Measurements from ENCODE around the gene PLA2G2C. TPM values are rescaled to one million over a fixed set of nuclear protein-coding genes. Genes with fewer than 3 reads are reported as not detected.

Gene PLA2G2C
- total RNA-seq, 1 donor from 2014 or later, result 0.28 TPM

DNA sequence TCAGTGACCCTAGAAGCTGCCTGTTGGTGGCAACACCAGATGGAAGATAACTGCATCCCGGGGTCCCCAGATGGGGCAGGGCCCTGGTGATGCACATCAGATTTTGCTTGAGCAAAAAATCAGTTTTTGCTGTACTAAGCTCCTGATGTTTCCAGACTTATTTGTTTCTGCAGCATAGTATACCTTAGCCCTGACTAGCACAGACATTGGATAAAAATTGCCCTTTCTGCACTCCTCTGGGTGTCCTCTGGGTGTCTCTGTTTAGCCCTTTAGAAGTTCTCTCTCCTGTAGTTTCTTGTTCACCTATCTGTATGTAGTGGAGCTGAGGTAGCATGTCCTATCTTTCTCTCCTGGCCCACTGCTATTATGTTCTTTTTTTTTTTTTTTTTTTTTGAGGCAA is 30.3 kb upstream of the PLA2G2C start:
- H3K4me3 Mint-ChIP-seq, result no peak overlapping the region
- intact Hi-C loops (cut with micrococcal nuclease), result loop anchor here (10.0 kb wide), 1 partner anchor 158 kb away; no protein-coding TSS in a partner anchor
- peaks cover 36% of the 10 kb centered on the region for H3K27me3 Mint-ChIP-seq

DNA sequence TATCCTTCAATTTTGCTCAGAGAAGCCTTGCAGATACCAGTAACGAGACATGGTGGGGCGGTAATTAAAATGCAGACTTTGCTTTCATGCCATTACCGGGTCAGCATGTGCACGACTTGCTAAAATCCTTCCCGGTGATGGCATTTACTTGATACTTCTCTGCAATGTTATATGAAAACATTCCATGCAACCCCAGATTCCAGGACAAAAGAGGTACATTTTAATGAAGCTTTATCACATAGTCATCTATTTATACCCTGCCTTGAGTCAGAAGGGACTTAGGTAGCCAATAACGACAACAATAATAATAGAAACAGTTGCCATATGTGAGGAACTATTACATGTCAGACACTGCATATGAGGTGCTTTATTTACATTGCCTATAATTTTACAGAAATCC is 29.4 kb upstream of the PLA2G2C start:
- no peak overlapping the region for H3K4me3 Mint-ChIP-seq
- H3K27ac Mint-ChIP-seq, result no peak overlapping the region
- peaks cover 6% of the 10 kb centered on the region for H3K4me1 Mint-ChIP-seq
- peaks cover 38% of the 10 kb centered on the region for H3K27me3 Mint-ChIP-seq
- intact Hi-C loops (cut with micrococcal nuclease), result loop anchor here (10.0 kb wide), 1 partner anchor 159 kb away; no protein-coding TSS in a partner anchor
- no peaks in the 10 kb centered on the region for H3K36me3 Mint-ChIP-seq (ENCODE audit: low read depth)
- DNase-seq, result no peak
- H3K9me3 Mint-ChIP-seq, result no peaks in the 10 kb centered on the region

More for the DNA sequence above, 30.3 kb upstream of the PLA2G2C start:
- peaks cover 4% of the 10 kb centered on the region for H3K4me1 Mint-ChIP-seq
- no peaks in the 10 kb centered on the region for H3K36me3 Mint-ChIP-seq (ENCODE audit: low read depth)
- no peak overlapping the region for H3K27ac Mint-ChIP-seq
- DNase-seq, result peak; percentile 68
- H3K9me3 Mint-ChIP-seq, result no peaks in the 10 kb centered on the region

DNA sequence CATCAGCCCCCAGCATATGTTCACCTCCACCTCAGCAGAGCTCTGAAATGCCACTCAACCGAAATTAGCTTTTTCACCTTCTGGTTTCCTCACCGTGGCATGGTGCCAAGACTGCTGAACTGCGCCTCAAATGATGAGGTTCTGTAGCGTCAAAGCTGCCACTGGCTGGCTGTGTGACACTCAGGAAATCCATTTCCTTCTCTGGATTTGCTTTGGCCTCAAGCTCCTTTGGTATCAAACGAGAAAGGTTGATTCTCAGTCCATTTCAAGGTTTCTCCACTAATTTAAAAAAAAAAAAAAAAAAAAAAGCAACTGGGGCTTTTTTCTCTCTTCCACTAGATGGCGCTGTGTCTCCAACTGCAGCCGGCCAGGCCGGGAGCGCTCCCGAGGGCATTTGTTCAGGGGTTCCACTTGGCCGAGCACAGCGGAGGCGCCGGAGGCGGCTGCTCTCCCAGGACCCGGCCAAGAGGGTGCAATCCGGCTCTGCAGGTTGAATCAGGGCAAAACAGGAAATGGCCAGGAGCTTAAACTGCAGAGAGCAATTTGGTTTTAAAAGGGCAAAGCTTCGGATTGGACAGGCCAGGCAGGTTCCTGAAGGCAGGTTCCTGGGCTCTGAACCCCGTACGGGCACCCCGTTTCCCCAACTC is 26.5 kb upstream of the PLA2G2C start:
- peak; percentile 84 for DNase-seq
- H3K36me3 Mint-ChIP-seq (ENCODE audit: low read depth), result no peaks in the 10 kb centered on the region
- H3K4me3 Mint-ChIP-seq, result no peak overlapping the region
- H3K4me1 Mint-ChIP-seq, result peaks cover 6% of the 10 kb centered on the region
- peaks cover 45% of the 10 kb centered on the region for H3K27me3 Mint-ChIP-seq
- no peaks in the 10 kb centered on the region for H3K9me3 Mint-ChIP-seq
- intact Hi-C loops (cut with micrococcal nuclease), result loop anchor here (1.0 to 10.0 kb wide), 3 partner anchors 162 to 281 kb away; no protein-coding TSS in a partner anchor
- H3K27ac Mint-ChIP-seq, result no peak overlapping the region

DNA sequence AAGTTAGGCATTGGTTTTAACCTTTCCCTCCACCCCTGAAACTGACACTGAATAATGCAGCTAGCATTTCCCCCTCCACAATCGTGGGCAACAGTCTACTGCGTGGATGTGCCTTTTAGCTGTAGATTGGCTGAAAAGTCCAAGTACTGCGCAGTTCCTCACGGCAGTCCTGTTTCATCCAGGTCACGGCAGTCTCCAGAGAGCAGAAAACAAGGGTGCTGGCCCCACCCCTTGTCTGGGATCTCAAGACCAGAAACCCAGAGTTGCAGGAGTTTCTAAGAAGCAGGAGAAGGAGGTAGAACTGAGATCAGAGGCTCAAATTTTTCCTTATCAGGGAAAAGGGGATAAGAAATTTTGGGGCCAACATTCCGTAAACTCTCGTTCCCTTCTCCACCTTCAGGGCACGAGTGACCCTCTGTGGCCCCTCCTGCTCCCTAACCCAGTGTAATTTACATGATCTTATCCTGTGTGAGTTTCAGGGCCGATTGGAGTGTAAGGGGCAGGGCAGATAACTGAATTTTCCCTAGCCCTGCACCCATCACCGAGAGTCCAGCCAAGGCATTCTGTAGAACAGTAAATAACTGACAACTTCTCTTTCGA is 25.9 kb upstream of the PLA2G2C start:
- no peak overlapping the region for H3K4me3 Mint-ChIP-seq
- no peaks in the 10 kb centered on the region for H3K9me3 Mint-ChIP-seq
- intact Hi-C loops (cut with micrococcal nuclease), result loop anchor here (5.0 to 10.0 kb wide), 2 partner anchors 163 to 215 kb away; no protein-coding TSS in a partner anchor
- H3K36me3 Mint-ChIP-seq (ENCODE audit: low read depth), result no peaks in the 10 kb centered on the region
- no peak overlapping the region for H3K27ac Mint-ChIP-seq
- H3K27me3 Mint-ChIP-seq, result peaks cover 43% of the 10 kb centered on the region
- DNase-seq, result no peak
- H3K4me1 Mint-ChIP-seq, result peaks cover 6% of the 10 kb centered on the region

DNA sequence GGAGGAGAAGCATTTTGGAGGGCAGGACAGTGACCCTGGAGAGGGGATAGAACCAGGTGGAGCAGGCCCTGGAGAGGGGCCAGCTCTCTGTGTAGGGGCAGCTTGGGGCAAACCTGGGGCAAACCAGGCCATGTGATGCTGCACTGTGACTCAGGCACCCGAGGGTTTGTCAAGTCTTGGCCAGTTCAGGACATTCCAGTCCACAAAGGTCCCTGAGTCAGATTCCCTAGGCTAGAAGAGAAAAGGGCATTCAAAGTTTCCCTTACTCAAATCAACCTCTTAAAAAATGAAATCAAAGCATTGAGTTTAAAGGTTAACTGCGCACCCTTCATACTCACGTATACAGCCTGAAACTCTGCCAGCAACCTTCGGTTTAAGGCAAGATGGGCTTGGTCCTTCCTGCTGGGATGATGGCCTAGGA is 25.2 kb upstream of the PLA2G2C start:
- H3K36me3 Mint-ChIP-seq (ENCODE audit: low read depth), result no peaks in the 10 kb centered on the region

DNA sequence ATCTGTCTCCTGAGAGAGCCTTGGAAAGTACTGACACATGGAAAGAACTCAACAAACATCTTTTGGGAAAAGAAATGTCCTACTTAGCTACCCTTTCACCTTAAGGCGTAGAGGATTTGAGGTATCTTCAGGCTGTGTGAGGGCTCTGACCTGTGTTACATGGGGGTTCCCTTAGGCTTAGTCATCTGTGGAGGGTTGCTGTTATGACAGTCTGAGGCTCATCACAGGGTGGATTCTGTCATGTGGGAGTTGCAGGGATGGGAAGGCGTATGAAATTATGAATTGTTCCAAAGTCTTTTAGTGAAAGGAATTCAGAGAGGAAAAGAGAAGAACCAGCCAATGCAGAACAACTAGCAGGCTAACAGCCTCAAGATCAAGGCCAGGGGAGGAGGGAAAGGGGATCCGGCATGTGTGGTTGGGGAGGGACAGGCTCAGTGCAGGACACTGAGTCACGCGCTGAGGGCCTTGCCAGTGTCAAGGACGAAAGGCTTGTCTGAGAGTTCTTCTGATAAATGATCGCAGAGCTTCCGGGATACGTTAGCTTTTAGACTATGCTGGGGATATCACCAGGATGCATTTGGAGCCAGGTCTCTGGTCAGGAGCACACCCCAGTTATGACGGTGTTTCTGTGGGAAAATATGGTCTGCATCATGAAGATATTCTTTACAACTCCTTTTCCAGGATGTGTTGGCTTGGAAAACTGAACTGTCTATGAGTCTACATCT is 24.6 kb upstream of the PLA2G2C start:
- no peak for DNase-seq
- Mint-ChIP-seq H3K36me3 (ENCODE audit: low read depth) (no peaks in the 10 kb centered on the region), H3K4me3 (no peak overlapping the region), H3K9me3 (no peaks in the 10 kb centered on the region), H3K27me3 (peaks cover 38% of the 10 kb centered on the region), H3K4me1 (peaks cover 6% of the 10 kb centered on the region), H3K27ac (no peak overlapping the region)
- intact Hi-C loops (cut with micrococcal nuclease), result loop anchor here (5.0 to 10.0 kb wide), 2 partner anchors 164 to 216 kb away; no protein-coding TSS in a partner anchor

More for the DNA sequence above, 25.2 kb upstream of the PLA2G2C start:
- H3K9me3 Mint-ChIP-seq, result no peaks in the 10 kb centered on the region
- no peak for DNase-seq
- H3K27me3 Mint-ChIP-seq, result peaks cover 42% of the 10 kb centered on the region
- no peak overlapping the region for H3K27ac Mint-ChIP-seq
- H3K4me1 Mint-ChIP-seq, result peaks cover 6% of the 10 kb centered on the region
- no peak overlapping the region for H3K4me3 Mint-ChIP-seq
- intact Hi-C loops (cut with micrococcal nuclease), result loop anchor here (5.0 to 10.0 kb wide), 2 partner anchors 163 to 216 kb away; no protein-coding TSS in a partner anchor

DNA sequence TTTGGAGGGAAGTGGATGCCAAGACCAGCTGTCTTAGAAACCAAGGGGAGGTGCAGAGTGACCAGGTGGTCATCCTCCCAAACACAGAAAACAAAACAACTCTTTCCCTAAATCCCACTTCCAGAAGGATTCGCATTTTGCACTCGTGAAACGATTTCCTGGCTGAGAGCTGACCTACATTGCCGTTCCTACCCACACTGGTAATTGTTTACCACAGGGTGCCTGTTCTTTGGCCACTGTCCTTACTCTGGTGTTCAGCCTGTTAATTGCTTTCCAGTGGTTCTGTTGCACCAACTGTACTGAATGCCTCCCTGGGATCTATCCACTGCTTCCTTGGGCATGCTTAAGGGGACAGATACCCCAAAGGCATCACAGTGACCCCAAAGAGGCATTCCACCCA is 23.2 kb upstream of the PLA2G2C start:
- peaks cover 6% of the 10 kb centered on the region for H3K4me1 Mint-ChIP-seq

DNA sequence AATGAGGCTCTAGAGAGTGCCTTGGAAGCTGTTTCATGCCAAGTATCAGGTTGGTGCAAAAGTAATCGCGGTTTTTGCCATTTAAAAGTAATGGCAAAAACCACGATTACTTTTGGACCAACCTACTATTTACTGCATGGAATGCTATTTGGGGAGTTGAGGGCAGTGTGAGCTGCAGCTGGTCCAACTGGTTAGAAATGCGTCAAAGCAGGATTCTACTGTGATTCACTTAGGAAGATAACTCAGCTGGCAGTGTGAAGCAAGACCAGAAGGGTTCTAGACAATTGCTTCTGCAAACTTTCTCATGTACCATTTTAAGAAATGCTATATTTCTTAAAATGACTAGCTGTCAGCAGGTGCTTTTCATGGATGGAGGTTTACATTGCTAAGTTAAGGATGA is 21.2 kb upstream of the PLA2G2C start:
- H3K27ac Mint-ChIP-seq, result no peak overlapping the region
- H3K36me3 Mint-ChIP-seq (ENCODE audit: low read depth), result no peaks in the 10 kb centered on the region
- H3K9me3 Mint-ChIP-seq, result no peaks in the 10 kb centered on the region
- no peak for DNase-seq
- H3K4me1 Mint-ChIP-seq, result peaks cover 4% of the 10 kb centered on the region
- H3K4me3 Mint-ChIP-seq, result no peak overlapping the region
- intact Hi-C loops (cut with micrococcal nuclease), result no loop called here
- H3K27me3 Mint-ChIP-seq, result peaks cover 22% of the 10 kb centered on the region

More for the DNA sequence above, 23.2 kb upstream of the PLA2G2C start:
- Mint-ChIP-seq H3K27ac (no peak overlapping the region), H3K27me3 (peaks cover 28% of the 10 kb centered on the region), H3K4me3 (no peak overlapping the region), H3K36me3 (ENCODE audit: low read depth) (no peaks in the 10 kb centered on the region), H3K9me3 (no peaks in the 10 kb centered on the region)
- intact Hi-C loops (cut with micrococcal nuclease), result no loop called here
- DNase-seq, result no peak

DNA sequence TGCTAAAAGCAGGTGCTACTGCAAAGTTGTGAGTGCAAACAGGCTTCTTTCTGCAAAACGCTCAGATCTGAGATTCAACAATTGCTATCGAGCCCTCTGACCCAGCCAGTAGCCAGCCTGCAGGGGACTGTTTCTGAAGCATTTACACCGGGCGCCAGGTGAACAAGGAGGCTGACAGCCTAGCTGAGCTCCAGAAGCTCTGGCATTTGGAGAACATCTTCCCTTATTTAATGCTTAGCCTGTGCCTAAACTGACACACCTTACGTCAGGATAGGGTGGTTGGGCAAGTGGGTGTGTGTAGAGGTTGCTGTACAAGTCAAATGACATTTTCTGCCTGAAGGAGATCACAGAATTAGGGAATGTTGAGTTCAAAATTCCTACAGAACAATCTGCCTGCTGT is 15.8 kb upstream of the PLA2G2C start:
- H3K36me3 Mint-ChIP-seq (ENCODE audit: low read depth), result no peaks in the 10 kb centered on the region
- intact Hi-C loops (cut with micrococcal nuclease), result no loop called here
- H3K4me1 Mint-ChIP-seq, result no peaks in the 10 kb centered on the region
- H3K27me3 Mint-ChIP-seq, result peaks cover 46% of the 10 kb centered on the region
- DNase-seq, result no peak
- H3K9me3 Mint-ChIP-seq, result no peaks in the 10 kb centered on the region
- no peak overlapping the region for H3K4me3 Mint-ChIP-seq
- H3K27ac Mint-ChIP-seq, result no peak overlapping the region

DNA sequence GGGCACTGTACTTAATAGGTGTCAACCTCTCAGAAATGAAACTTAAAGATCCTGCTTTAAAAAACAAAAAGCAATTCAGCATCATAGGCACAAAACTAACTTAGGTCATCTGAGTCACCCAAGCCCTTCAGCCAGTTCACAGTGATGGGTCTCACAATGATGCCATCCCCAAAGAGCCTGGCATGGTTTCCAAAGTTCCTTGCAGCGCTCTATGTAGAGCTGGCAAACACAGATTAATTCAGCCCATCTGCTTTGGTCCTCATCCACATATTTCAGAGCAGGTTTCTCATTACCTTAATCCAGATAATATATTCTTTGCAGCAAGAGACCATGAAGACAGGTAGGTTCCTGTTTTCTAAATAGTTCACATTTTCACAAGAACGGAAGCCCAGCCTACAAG is 14.6 kb upstream of the PLA2G2C start:
- no peak for DNase-seq
- no peak overlapping the region for H3K4me3 Mint-ChIP-seq
- H3K27ac Mint-ChIP-seq, result no peak overlapping the region
- intact Hi-C loops (cut with micrococcal nuclease), result no loop called here
- H3K4me1 Mint-ChIP-seq, result no peaks in the 10 kb centered on the region
- H3K36me3 Mint-ChIP-seq (ENCODE audit: low read depth), result no peaks in the 10 kb centered on the region
- H3K27me3 Mint-ChIP-seq, result peaks cover 46% of the 10 kb centered on the region
- H3K9me3 Mint-ChIP-seq, result no peaks in the 10 kb centered on the region

DNA sequence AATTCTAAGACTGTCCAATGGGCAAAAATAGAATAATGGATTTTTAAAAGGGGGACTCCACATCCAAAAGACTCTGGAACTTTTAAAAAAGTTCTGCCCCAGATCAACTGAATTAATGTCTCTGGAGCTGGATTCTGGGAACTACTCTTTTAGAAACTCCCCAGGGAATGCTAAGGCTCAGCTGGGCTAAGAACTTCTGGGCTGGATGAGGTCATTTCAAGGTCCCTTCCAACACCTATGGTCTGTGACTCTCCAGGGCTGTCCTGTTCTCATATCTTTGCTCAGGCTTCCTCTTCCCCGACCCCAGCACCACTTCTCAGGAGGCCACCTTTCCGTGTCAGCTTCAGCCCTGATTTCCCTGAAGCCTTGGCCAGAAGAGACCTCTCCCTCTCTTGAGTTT is 13.5 kb upstream of the PLA2G2C start:
- Mint-ChIP-seq H3K27me3 (peaks cover 51% of the 10 kb centered on the region), H3K4me1 (peaks cover 4% of the 10 kb centered on the region), H3K27ac (no peak overlapping the region), H3K4me3 (no peak overlapping the region), H3K9me3 (no peaks in the 10 kb centered on the region), H3K36me3 (ENCODE audit: low read depth) (no peaks in the 10 kb centered on the region)
- no peak for DNase-seq
- intact Hi-C loops (cut with micrococcal nuclease), result no loop called here

DNA sequence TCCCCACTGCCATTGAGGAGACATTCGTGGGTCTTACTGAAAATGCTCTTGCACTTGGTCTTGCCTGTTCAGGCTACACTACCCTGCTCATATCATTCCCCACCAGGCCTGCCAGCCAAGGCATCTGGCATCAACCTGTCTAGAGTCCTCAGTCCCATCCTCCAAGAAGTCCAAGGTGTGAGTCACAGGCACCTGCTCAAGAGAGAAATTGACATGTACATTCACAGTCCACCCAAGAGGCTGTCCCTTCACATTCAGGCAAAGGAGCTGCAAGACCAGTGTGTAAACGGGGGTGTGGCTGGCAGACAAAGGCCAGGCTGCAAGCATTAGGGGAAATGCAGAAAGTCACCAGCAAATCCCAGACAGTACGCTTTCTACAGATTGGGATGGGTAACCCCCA is 13.1 kb upstream of the PLA2G2C start:
- H3K4me1 Mint-ChIP-seq, result peaks cover 4% of the 10 kb centered on the region
- no peak for DNase-seq
- intact Hi-C loops (cut with micrococcal nuclease), result no loop called here
- H3K4me3 Mint-ChIP-seq, result no peak overlapping the region
- no peaks in the 10 kb centered on the region for H3K36me3 Mint-ChIP-seq (ENCODE audit: low read depth)
- H3K27me3 Mint-ChIP-seq, result peaks cover 51% of the 10 kb centered on the region
- H3K9me3 Mint-ChIP-seq, result no peaks in the 10 kb centered on the region
- no peak overlapping the region for H3K27ac Mint-ChIP-seq

DNA sequence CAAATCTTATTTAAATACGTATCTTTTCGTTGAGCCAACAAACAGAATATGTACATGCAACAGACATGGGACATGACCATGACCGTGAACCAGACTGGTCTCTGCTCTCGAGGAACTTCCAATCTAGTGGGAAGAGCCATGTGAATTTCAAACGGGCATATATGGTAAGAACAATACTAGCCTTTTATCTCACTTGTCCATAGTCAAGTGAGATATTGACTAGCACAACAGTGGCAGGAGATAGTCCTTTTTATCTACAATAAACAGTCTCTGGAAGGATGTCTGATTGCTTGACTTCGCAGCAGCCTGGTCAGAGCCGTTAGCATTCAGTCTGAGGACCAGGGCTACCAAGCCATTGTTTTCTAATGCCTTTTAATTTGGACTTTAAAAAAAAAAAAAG is 12.6 kb upstream of the PLA2G2C start:
- intact Hi-C loops (cut with micrococcal nuclease), result no loop called here
- no peak overlapping the region for H3K4me3 Mint-ChIP-seq
- no peaks in the 10 kb centered on the region for H3K36me3 Mint-ChIP-seq (ENCODE audit: low read depth)
- no peak for DNase-seq
- H3K27me3 Mint-ChIP-seq, result peaks cover 53% of the 10 kb centered on the region
- peaks cover 4% of the 10 kb centered on the region for H3K4me1 Mint-ChIP-seq
- no peak overlapping the region for H3K27ac Mint-ChIP-seq
- H3K9me3 Mint-ChIP-seq, result no peaks in the 10 kb centered on the region

DNA sequence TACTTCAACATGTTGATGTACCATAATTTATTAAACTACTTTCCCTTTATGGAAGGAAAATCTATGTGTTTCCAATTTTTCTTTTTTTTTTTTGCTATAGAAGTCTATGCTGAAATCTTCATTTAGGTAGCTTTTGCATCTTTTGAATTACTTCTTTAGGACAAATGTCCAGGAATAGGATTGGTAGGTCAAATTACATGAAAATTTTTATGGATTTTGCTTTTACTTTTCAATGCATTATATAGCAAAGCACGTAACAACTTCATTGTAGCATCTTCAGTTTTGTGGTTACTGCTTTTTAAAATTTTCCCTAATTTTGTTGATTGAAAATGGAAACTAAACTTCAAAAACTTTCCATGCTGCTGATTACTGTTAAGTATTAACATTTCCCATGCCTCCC is 12.0 kb upstream of the PLA2G2C start:
- DNase-seq, result no peak
- H3K27me3 Mint-ChIP-seq, result peaks cover 51% of the 10 kb centered on the region
- H3K27ac Mint-ChIP-seq, result no peak overlapping the region
- no peaks in the 10 kb centered on the region for H3K36me3 Mint-ChIP-seq (ENCODE audit: low read depth)
- peaks cover 4% of the 10 kb centered on the region for H3K4me1 Mint-ChIP-seq
- intact Hi-C loops (cut with micrococcal nuclease), result no loop called here
- no peaks in the 10 kb centered on the region for H3K9me3 Mint-ChIP-seq
- H3K4me3 Mint-ChIP-seq, result no peak overlapping the region
